HL-60 (cell line): ENCODE data around the gene TMEM82.

Experiments
- DNase-seq, 2 experiments: peaks; one replicate each; pipeline ENCODE4 v3.0.0-alpha.2; 2010 to 2020; ENCODE audit warnings: low read depth in 1 of 2, low spot score in 1 of 2
- H3K27ac ChIP-seq: fragments of 250-450 bp; sonication (Bioruptor Pico); replicated peaks from 2 replicates; pipeline ENCODE4 v1.5.1; 2020; ENCODE audit warnings: mild to moderate bottlenecking, moderate library complexity
- H3K27me3 ChIP-seq: fragments of 250-450 bp; sonication (Bioruptor Pico); 2 replicates; pipeline ENCODE4 v1.5.1; 2021; ENCODE audit warnings: mild to moderate bottlenecking, moderate library complexity; ENCODE audit not compliant: insufficient read depth, poor library complexity, severe bottlenecking
- H3K4me3 ChIP-seq: replicated peaks from 2 replicates; pipeline ENCODE4 v1.5.1; 2011; ENCODE audit warnings: mild to moderate bottlenecking, control low read depth, low read length; ENCODE audit not compliant: insufficient read depth
- GABPA ChIP-seq: IDR thresholded peaks from 2 replicates; pipeline ENCODE4 v1.6.1; 2012; ENCODE audit warnings: low read depth
- POLR2AphosphoS5 ChIP-seq: IDR thresholded peaks from 2 replicates; pipeline ENCODE4 v1.6.1; 2012; ENCODE audit warnings: low read depth
- REST ChIP-seq: IDR thresholded peaks from 2 replicates; pipeline ENCODE4 v1.6.1; 2012; ENCODE audit warnings: low read depth; ENCODE audit not compliant: insufficient replicate concordance
- SPI1 ChIP-seq: IDR thresholded peaks from 2 replicates; pipeline ENCODE4 v1.6.1; 2012; ENCODE audit warnings: low read depth, mild to moderate bottlenecking, borderline replicate concordance
- TF ChIP-seq, protein P1 (sequence below): IDR thresholded peaks from one replicate; pipeline ENCODE4 v1.5.1; 2011; ENCODE audit warnings: low read length, control low read depth, inconsistent platforms; ENCODE audit not compliant: insufficient read depth

Gene TMEM82

DNA sequence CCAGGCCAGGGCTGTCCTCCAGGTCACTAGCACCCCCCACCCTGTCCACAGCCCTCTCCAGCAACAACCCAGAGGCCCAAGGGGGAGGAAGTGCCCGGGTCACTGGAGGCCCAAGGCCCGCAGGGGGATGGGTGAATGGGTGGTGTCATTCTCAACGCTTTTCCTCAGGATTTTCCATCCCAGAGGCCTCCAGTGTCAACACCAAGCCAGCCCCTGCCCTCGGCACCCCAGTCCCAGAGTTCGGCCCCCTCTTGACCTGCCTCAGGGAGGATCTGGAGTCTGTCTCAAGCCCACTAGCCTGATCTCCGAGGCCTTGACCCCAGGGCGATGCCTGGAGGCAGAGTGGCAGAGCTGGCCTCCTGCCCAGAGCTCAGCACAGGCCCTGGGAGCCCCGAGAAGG lies 5.1 kb downstream of the TMEM82 start:
- no peak overlapping the region for H3K4me3 ChIP-seq
- no peak overlapping the region for H3K27ac ChIP-seq
- H3K27me3 ChIP-seq = no peaks in the 10 kb centered on the region
- DNase-seq = no peak
- TF ChIP-seq GABPA (no peak), REST (no peak), POLR2AphosphoS5 (no peak), SPI1 (no peak)
- TF ChIP-seq, protein P1, sequence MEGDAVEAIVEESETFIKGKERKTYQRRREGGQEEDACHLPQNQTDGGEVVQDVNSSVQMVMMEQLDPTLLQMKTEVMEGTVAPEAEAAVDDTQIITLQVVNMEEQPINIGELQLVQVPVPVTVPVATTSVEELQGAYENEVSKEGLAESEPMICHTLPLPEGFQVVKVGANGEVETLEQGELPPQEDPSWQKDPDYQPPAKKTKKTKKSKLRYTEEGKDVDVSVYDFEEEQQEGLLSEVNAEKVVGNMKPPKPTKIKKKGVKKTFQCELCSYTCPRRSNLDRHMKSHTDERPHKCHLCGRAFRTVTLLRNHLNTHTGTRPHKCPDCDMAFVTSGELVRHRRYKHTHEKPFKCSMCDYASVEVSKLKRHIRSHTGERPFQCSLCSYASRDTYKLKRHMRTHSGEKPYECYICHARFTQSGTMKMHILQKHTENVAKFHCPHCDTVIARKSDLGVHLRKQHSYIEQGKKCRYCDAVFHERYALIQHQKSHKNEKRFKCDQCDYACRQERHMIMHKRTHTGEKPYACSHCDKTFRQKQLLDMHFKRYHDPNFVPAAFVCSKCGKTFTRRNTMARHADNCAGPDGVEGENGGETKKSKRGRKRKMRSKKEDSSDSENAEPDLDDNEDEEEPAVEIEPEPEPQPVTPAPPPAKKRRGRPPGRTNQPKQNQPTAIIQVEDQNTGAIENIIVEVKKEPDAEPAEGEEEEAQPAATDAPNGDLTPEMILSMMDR = no peak

DNA sequence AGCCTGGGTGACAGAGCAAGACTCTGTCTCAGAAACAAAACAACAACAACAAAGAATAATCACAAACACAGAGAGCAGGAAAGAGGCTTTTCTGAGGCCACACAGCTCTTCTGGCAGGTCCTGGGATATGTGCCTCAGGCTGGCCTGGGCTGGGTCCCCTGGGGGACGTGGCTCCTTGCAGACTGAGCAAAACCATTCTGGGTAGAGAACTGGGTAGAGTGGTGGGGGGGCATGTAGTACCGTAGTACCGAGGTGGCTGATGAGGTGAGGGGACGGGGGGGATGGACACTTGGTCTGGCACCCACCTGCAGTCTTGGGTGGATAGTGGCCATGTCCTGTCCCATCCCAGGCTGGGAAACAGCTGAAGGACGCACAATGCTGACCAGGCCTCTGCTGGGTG lies 6.0 kb downstream of the TMEM82 start:
- DNase-seq = no peak
- Histone ChIP-seq H3K4me3 (no peak overlapping the region), H3K27ac (no peak overlapping the region), H3K27me3 (no peaks in the 10 kb centered on the region)
- no peak for TF ChIP-seq POLR2AphosphoS5
- no peak for TF ChIP-seq GABPA
- TF ChIP-seq SPI1 = no peak
- TF ChIP-seq, protein P1 = no peak
- TF ChIP-seq REST = no peak

- H3K4me3 ChIP-seq = no peak overlapping the region
- DNase-seq = no peak
- TF ChIP-seq SPI1 (no peak), POLR2AphosphoS5 (no peak), GABPA (no peak), REST (no peak)
- TF ChIP-seq, protein P1 = no peak
- no peak overlapping the region for H3K27ac ChIP-seq
- no peaks in the 10 kb centered on the region for H3K27me3 ChIP-seq
Measured at GRCh38 chr1:15748690-15749398, 6.5 kb downstream of the TMEM82 start.
